B cell (primary cell): ENCODE measurements around the gene FBLN2.

Experiments used
- CTCF ChIP-seq: fragments of 200-600 bp; IDR thresholded peaks from one replicate; pipeline ENCODE4 v1.8.0; 2022; ENCODE audit warnings: antibody characterized with exemption, mild to moderate bottlenecking
- EZH2 ChIP-seq: IDR thresholded peaks from 2 replicates; pipeline ENCODE4 v1.6.1; 2012; ENCODE audit warnings: borderline replicate concordance, low read depth, mild to moderate bottlenecking, moderate library complexity, low read length; ENCODE audit not compliant: insufficient read depth, poor library complexity, severe bottlenecking

GRCh38 chr3:13579063-13579462 is 30.1 kb downstream of the FBLN2 start:
- TF ChIP-seq CTCF, result no peak
- no peak for TF ChIP-seq EZH2
